ENCODE measurements around the gene TMUB2. TPM values are rescaled to one million over a fixed set of nuclear protein-coding genes. Genes with fewer than 3 reads are reported as not detected.
"Not testable (repeated sequence)": the region's sequence is repeated elsewhere in the genome, so short reads cannot be mapped to it uniquely, and the experiment has no call there.

Gene TMUB2
- total RNA-seq: 33.5 and 33.7 TPM in 2 replicates
- long read RNA-seq, transcript TMUB2-201 (3 exons, 2,418 nt): major isoform, 9 of 46 reads
- long read RNA-seq, partial matches to known transcripts: 16 of 46 reads
- long read RNA-seq, other reads (novel, unspliced or antisense): 17 of 46 reads

- Mint-ChIP-seq H3K27me3 (ENCODE audit: low read depth) (peaks cover 4% of the 10 kb centered on the region), H3K36me3 (ENCODE audit: low read depth) (peaks cover 11% of the 10 kb centered on the region), H3K27ac (ENCODE audit: unreplicated experiment) (peak within 1 kb of the TSS; percentile 99), H3K4me1 (peaks cover 45% of the 10 kb centered on the region), H3K9me3 (no peaks in the 10 kb centered on the region), H3K4me3 (peak within 1 kb of the TSS; percentile 99)
- TF ChIP-seq CTCF (conservative IDR thresholded peaks at IDR 0.05): no peak
- peak; percentile 99 for DNase-seq (ENCODE audit: low read depth, low spot score)
Measured at GRCh38 chr17:44186307-44187130, at the start of gene TMUB2. TMUB2 (plus strand) TSS chr17:44186972; CDS start chr17:44187709, 737 bp downstream.

GRCh38 chr17:44137891-44138709 lies 48.7 kb upstream of the TMUB2 start:
- no peaks in the 10 kb centered on the region for H3K9me3 Mint-ChIP-seq
- H3K4me3 Mint-ChIP-seq: peak overlapping the region; percentile 70
- H3K27me3 Mint-ChIP-seq (ENCODE audit: low read depth): no peaks in the 10 kb centered on the region
- peak; percentile 40 for DNase-seq (ENCODE audit: low read depth, low spot score)
- no peak for TF ChIP-seq CTCF (conservative IDR thresholded peaks at IDR 0.05)
- no peaks in the 10 kb centered on the region for H3K36me3 Mint-ChIP-seq (ENCODE audit: low read depth)
- peak overlapping the region; percentile 95 for H3K27ac Mint-ChIP-seq (ENCODE audit: unreplicated experiment)
- peaks cover 29% of the 10 kb centered on the region for H3K4me1 Mint-ChIP-seq

GRCh38 chr17:44143921-44144320 lies 42.9 kb upstream of the TMUB2 start:
- not testable (repeated sequence) for H3K9me3 Mint-ChIP-seq; H3K27ac Mint-ChIP-seq (ENCODE audit: unreplicated experiment); DNase-seq (ENCODE audit: low read depth, low spot score); H3K27me3 Mint-ChIP-seq (ENCODE audit: low read depth); H3K36me3 Mint-ChIP-seq (ENCODE audit: low read depth)
- H3K4me3 Mint-ChIP-seq: peak overlapping the region; percentile 76
- H3K4me1 Mint-ChIP-seq: peaks cover 12% of the 10 kb centered on the region

- TF ChIP-seq CTCF (conservative IDR thresholded peaks at IDR 0.05): no peak
- DNase-seq (ENCODE audit: low read depth, low spot score): no peak
- Mint-ChIP-seq H3K4me3 (peak overlapping the region; percentile 63), H3K9me3 (no peaks in the 10 kb centered on the region), H3K27ac (ENCODE audit: unreplicated experiment) (peak overlapping the region; percentile 35), H3K4me1 (peaks cover 11% of the 10 kb centered on the region), H3K36me3 (ENCODE audit: low read depth) (no peaks in the 10 kb centered on the region), H3K27me3 (ENCODE audit: low read depth) (no peaks in the 10 kb centered on the region)
Measured at GRCh38 chr17:44144966-44145739, 41.6 kb upstream of the TMUB2 start.

GRCh38 chr17:44146375-44147346 lies 40.1 kb upstream of the TMUB2 start:
- Mint-ChIP-seq H3K9me3 (no peaks in the 10 kb centered on the region), H3K27ac (ENCODE audit: unreplicated experiment) (no peak overlapping the region), H3K27me3 (ENCODE audit: low read depth) (no peaks in the 10 kb centered on the region), H3K4me3 (peak overlapping the region; percentile 63), H3K4me1 (peaks cover 7% of the 10 kb centered on the region), H3K36me3 (ENCODE audit: low read depth) (no peaks in the 10 kb centered on the region)
- TF ChIP-seq CTCF (conservative IDR thresholded peaks at IDR 0.05): no peak
- no peak for DNase-seq (ENCODE audit: low read depth, low spot score)

Measured in neural crest cell (in vitro differentiated cells).